ENCODE results near the gene AMD1.
"Not testable (repeated sequence)": the region's sequence is repeated elsewhere in the genome, so short reads cannot be mapped to it uniquely, and the experiment has no call there.

Gene AMD1

DNA sequence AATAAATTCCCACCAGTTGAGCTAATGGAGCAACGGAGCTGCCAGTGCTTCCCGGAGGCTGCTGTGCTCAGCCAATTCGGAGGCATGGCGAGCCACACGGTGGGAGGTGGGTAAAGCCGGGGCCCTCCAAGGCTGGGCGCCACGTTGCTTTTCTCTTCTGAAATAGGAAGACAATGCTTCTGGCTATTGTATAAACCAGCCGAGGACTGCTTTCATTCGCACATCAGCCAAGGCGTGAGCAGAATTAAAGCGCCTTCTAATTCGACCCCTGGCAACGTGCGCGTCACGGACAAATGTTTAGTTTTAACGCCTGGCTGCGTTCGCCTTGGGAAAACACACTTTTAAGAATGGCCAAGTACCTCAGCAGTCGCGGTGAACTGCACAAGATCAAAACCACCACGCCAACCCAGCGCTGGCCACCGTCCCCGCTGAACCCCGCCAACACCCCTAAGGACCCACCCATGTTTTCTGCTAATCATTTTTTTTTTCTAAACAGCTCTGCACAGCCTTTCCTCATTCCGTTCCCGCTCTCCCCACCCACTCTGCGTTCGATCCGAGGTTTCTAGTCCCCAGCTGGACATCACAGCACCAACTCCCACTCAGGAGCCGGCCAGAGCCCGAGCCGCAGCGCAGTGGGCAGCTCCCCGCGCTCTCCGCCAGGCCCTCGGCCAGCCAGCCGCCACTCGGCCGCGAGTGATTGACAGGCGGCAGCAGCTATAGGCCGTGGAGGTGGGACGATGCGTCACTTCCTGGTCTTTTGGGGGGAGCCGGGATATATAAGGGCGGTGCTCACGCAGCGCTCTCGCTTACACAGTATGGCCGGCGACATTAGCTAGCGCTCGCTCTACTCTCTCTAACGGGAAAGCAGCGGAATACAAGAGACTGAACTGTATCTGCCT lies at the start of gene AMD1:
AMD1 (plus strand) TSS at position 805 of the 899 bp plus-strand sequence. CDS start 321 bp downstream, outside the sequence.
- peak; percentile 94 for DNase-seq (ENCODE audit: low read depth)

DNA sequence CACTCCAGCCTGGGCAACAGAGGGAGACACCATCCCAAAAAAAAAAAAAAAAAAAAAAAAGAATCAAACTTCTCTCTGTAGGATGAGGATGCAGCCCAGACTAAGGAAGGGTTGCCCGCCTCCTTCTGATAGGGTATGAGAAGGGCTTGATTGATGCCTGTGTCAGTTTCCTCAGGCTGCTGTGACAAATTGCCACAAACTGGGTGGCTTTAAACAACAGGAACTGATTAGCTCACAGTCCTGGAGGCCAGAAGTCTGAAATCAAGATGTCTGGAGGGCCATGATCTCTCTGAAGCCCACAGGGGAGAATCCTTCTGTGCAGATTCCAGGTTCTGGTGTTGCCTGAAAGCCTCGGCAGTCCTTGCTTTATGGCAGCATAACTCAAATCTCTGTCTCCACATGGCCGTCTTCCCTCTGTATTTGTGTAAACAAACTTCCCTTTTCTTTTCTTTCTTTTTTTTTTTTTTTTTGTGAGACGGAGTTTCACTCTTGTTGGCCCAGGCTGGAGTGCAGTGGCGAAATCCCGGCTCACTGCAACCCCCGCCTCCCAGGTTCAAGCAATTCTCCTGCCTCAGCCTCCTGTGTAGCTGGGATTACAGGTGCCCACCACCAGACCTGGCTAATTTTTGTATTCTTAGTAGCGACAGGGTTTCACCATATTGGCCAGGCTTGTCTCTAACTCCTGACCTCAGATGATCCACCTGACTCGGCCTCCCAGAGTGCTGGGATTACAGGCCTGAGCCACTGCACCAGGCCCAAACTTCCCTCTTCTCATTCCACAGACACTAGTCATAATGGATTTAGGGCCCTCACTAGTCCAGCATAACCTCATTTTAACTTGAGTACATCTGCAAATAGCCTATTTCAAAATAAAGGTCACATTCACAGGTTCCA lies 48.1 kb upstream of the AMD1 start:
- DNase-seq (ENCODE audit: low read depth), result no peak

DNA sequence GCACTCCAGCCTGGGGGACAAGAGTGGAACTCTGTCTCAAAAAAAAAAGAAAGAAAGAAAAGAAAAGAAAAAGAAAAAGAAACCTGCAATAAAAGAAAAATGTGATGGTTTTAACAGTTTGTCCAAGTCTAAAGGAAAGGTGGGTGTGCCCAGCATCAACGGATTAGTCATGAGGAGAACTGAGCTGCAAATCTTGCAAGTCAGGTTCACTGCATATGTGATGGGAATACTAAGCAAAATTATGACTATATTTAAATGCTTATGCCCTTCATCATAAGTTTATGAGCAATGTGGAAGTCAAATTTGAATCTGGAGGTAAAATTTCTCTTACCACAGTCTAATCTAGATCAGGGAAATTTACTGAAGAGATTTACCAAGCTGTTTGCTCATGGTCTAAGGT lies 46.2 kb upstream of the AMD1 start:
- DNase-seq (ENCODE audit: low read depth), result no peak

DNA sequence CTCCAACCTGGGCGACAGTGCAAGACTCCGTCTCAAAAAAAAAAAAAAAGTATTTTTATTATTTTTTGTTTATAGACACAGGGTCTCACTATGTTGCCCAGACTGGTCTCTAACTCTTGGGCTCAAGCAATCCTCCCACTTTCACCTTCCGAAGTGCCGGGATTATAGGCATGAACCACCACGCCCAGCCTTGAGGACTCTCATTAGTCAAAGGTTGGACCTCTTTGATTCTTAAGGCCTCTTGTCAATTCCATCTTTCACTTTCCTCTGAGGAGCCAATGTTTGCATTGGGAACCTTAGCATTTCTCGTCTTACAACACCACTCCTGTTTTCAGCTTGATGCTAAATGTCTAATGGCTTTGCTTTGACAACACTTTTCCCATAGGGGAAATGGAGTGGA lies 43.2 kb upstream of the AMD1 start:
- DNase-seq (ENCODE audit: low read depth), result no peak

DNA sequence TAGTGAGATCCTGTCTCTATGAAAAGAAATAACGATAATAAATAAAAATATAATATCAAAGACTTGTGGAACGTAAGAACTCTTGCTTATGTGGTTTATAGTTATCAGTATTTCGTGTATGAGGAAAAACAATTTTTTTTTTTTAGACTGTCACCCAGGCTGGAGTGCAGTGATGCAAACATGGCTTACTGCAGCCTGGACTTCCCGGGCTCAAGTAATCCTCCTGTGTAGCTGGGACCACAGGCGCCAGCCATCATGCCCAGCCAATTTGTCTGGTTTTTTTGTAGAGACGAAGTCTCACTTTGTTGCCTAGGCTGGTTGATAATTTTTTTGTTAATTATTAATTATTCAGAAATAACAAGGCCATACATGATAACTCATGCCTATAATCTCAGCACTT lies 40.8 kb upstream of the AMD1 start:
- DNase-seq (ENCODE audit: low read depth), result no peak

DNA sequence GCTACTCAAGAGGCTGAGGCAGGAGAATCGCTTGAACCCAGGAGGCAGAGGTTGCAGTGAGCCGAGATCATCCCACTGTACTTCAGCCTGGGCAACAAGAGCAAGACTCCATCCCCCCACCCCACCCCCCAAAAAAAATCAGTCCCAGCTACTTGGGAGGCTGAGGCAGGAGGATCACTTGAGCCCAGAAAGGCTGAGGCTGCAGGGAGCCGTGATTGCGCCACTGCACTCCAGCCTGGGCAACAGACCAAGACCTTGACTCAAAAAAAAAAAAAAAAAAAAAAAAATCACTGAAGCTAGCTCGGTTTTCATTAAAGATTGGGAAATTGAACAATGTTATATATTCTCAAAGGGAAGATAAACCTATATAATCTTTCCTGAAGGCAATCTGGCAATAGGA lies 38.8 kb upstream of the AMD1 start:
- DNase-seq (ENCODE audit: low read depth), result not testable (repeated sequence)

DNA sequence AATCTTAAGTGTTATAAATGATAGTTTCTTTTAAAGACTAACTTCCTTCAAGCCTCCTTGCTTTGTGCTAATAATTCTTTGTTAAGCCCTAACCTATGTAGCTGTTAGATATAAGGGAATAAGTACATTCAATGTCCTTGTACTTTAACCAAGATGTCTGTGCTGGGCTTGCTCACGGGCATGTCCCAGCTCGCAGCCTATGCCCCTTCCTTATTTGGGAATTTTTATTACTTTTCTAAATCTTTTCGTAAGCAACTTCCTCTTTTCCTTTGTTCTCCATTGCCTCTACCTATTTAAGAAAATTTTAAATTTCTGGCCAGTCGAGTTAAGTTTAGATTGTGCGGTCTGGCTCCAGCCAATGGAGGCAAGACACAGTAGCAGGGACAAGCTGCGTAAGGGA lies 33.3 kb upstream of the AMD1 start:
- DNase-seq (ENCODE audit: low read depth), result no peak

DNA sequence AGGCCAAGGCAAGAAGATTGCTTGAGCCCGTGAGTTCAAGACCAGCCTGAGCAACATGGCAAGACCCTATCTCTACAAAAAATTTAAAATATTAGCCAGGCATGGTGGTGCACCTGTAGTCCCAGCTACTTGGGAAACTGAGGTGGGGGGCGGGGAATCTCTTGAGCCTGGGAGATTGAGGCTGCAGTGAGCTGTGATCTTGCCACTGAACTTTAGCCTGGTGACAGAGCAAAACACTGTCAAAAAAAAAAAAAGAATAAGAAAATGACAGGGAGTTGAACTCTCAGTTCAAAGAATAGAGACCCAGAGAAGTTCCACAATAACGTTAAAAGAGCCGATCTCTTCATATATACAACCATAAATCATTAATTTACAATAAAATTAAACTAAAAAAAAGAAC lies 24.8 kb upstream of the AMD1 start:
- DNase-seq (ENCODE audit: low read depth), result no peak

DNA sequence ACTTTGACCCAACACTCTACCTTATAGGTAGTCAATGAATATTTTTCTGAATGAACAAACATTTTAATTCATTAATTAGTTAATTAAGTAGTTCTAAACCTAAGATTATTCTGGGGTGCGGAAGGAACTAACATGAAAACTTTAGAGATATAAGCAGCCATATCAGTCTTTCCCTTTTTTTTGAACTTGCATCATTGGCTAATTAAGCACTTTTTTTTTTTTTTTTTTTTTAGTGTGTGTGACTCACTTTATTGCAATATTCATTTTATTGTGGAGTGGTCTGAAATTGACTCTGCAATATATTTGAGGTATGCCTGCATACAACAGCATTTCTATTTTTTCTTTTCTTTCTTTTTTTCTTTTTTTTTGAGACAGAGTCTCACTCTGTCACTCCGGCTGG lies 21.8 kb upstream of the AMD1 start:
- DNase-seq (ENCODE audit: low read depth), result no peak

DNA sequence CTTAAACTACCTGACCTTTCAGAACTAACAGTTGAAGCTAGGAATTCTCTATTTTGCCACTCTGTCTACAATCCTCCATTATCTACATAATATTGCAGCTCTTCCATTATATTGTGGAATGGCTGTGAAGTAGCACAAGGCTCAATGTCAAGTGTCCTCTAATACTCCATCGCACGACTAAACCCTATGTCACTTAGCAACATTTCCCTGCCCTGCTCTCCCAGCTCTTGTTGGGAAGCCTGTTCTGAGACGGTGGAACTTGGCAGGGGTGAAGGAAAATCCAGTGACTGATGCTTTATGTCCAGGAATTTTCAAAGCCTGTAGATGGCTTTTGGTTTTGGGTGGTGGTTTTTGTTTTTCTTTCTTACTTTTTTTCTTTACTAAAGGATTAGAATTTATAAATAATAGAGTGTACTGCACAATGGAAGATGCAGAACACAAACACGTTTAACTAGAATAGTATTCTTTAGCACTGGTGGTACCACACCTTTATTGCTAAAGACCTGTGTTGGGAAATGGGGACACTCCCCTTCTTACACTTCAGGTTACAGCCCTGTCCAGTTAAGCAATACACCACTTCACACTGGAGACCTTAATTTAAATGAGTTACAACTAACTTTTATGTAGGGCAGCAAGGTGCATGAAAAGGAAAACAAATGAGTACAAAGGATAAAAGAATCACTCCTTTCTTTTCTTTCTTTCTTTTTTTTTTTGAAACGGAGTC lies 20.7 kb upstream of the AMD1 start:
- no peak for DNase-seq (ENCODE audit: low read depth)

DNA sequence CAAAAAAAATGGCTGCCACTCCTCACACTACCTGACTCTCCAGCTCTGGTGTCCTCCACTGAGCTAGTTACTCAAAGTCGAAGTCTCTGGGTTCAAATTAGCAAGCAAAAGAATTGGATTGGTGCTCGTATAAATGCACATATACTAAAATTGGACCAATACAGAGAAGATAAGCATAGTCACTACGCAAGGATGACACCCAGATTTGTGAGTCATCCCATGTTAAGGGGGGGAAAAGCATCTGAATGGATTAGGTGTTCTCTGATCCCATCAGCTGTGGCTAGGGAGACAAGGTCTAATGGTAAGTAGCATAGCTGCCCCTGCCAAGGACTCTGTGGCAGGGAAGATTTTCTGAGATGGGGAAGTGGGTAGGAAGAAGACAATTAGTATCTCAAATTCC lies 18.3 kb upstream of the AMD1 start:
- DNase-seq (ENCODE audit: low read depth), result no peak

DNA sequence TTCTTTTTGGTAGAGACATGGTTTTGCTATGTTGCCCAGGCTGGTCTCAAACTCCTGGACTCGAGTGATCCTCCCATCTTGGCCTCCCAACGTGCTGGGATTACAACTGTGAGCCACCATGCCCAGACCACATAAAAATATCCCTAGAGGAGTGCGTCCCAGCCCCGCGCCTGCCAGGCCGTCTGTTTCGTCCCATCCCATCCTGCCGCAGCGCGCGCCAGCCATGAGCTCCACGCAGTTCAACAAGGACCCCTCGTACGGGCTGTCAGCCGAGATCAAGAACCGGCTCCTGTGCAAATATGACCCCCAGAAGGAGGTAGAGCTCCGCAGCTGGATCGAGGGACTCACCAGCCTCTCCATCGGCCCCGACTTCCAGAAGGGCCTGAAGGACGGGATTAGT lies 16.6 kb upstream of the AMD1 start:
- no peak for DNase-seq (ENCODE audit: low read depth)

DNA sequence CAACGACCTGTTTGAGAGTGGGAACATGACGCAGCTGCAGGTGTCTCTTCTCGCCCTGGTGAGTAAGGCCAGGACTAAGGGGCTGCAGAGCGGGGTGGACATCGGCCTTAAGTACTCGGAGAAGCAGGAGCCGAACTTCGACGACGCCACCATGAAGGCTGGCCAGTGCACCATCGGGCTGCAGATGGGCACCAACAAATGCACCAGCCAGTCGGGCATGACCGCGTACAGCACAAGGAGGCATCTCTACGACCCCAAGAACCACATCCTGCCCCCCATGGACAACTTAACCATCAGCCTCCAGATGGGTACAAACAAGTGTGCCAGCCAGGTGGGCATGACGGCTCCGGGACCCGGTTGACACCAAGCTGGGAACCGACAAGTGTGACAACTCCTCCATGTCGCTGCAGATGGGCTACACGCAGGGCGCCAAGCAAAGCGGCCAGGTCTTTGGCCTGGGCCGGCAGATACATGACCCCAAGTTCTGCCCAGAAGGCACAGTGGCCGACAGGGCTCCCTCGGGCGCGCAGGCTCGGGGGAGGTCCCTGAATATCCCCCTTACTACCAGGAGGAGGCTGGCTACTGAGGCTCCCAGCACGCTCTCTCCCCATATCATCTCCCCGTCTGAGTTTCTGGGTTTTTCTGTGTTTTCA lies 15.9 kb upstream of the AMD1 start:
- DNase-seq (ENCODE audit: low read depth), result no peak

DNA sequence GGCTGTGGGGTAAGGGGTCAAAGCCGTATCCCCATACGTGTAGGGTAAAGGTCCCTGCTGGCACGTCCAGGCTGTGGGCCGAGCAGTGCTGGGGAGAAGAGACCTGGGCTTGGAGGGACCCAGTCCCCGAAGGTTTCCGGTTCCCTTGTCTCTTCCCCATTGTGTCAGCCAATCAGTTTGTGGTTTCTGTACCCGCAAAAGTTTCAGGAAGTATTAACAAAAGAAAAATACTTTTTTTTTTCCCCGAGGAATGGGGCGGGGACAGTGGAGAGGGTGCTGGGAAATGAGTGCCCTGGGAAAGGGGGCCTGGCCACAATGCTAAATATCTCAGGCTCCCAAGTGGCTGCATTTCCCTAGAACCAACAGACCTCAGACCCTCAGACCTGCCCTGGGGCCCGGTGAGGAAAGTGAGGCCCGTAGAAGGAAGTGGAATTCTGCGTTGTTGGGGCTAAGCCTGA lies 15.2 kb upstream of the AMD1 start:
- no peak for DNase-seq (ENCODE audit: low read depth)

DNA sequence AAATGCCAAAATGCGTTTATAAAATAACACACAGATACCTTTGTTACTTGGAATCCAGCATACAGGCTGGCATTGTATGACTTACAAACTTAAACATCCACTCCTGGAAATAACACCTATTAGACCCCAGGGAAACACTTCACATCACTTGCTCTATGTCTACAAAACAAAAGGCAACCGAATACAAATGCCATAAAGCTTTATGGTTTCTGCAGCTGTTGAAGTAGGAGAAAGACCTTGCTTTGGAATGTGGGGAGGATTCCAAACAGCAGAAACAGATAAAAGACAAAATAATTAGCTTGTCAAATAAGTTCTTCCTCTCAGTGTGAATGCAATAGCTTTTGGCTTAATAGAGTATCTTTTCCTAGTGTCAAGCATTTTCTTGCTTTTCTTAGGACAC lies 9.8 kb upstream of the AMD1 start:
- no peak for DNase-seq (ENCODE audit: low read depth)

DNA sequence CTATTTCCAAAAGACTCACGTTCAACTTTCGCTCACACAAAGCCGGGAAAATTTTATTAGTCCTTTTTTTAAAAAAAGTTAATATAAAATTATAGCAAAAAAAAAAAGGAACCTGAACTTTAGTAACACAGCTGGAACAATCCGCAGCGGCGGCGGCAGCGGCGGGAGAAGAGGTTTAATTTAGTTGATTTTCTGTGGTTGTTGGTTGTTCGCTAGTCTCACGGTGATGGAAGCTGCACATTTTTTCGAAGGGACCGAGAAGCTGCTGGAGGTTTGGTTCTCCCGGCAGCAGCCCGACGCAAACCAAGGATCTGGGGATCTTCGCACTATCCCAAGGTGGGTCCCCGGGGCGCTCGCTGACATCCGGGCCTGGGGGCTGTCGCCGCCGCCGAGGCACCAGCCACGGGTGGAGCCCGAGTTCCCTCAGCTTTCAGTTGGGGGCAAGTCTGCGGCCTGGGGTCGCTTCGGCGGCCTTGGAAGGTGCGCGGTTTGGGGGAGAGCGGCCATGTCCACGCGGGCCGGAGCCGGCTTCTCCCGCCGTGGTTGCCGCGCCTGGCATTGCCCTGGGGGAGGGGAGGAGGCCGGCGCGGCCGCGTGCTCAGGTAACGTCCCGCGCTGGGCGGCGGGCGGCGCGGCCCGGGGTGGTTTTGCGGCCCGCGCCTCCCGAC lies 429 bp downstream of the AMD1 start:
- no peak for DNase-seq (ENCODE audit: low read depth)

DNA sequence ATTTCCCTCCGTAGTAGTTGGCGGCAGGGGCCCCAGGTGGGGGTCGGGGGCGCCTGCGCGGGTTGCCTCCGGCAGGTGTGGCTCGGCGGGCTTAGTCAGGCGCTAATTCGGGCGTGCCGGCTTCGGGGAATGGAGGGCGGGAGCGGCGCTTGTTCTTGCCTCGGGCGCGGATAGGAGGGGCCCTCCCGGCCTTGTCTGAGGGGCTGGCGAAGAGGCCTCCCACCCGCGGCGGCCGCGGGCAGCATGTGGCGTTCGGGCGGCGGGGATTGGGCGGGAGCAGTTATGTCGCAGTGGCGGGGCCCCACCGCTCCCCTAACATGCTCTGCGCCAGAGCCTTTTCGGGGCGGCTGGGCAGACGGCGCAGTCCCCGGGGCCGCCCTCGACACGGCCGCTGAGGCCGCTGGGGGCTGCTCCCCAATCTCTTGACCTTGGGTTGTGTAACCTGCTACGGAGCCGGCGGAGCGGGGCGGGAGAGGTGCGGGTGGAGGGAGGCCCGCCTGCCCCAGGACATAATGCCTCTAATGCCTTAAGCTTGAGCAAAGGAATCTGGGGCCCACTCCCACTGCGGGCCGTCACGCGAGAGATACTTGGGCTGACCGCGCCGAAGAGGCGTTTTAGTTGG lies 1.1 kb downstream of the AMD1 start:
- peak; percentile 55 for DNase-seq (ENCODE audit: low read depth)

DNA sequence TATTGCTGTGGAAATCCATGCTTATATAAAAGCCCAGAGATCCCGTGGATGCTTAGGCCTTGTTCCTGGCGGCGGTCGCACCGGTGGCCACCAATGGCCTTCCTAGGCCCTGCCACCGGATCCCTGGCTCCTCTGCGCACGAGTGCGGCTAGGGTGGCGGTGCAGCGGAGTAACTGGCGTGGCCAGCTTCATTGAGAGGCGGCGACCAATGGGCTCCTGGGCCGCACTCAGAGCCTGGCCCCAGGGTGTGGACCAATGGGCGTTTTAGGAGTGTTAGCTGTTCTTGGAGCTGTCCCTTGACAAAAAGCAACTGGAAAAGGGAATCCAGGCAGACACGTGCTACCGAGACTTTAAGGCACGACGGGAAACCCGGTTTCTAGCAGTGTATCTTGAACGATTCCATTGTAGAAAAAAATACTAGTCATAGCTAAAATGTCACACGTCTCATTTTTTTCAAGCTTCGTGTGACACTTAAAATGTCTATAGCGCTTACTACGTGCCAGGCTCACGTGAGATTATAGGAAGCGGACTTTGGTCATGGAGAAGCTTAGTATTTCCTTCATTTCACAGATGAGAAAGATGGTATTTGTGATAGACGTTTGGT lies 1.7 kb downstream of the AMD1 start:
- peak; percentile 41 for DNase-seq (ENCODE audit: low read depth)

DNA sequence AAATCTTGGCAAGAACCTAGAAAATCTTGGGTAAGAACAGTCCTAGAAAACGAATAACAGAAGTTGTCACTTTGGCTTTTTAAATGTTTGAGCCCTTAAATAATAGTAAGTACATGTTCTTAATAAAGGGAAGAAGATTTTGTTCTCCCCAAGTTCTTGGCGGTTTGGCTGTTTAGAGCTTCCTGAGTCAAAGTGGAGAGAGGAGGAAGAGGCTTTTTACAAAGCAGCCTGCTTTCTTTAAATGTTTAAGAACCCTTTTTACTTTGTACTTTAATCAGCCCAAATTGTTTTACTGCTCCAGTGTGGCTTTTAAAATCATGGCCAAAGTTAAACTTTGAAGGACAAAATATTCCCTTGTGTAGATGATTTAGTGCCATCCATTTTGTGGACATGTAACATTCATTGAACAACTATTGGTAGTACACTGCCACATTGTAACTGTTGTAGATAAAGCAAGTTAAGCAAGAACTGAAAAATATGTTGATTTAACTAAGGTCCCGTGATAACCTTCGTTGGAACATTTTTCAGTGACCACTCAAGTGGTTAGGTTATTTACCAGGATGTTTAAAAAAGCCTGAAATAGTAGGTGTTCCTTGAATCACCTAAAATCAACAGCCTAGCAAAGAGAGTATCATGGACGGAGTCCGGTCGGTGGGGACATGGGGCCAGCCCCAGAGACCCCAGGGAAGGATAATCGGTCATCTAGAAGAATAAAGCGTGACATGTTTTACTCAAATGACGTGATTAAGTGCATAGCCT lies 2.4 kb downstream of the AMD1 start:
- DNase-seq (ENCODE audit: low read depth), result no peak

DNA sequence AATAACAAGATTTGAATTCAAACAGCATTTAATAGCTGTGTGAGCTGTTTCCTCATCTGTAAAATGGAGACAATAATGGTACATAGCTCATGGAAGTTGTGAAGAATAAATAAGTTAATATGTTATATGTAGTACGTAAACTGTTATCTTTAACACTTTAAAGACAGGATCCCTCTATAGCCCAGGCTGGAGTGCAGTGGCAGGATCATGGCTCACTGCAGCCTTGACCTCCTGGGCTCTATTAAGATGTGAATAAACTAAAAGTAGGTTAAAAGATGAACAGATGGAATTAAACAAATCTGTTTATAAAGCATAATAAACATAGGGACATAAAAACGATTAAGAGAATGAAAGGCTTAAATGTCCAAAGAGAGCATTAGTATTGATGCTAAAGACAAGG lies 3.0 kb downstream of the AMD1 start:
- no peak for DNase-seq (ENCODE audit: low read depth)
